Trophoblast cell (in vitro differentiated cells and primary cell): ENCODE results near the gene MYT1.

Experiments
- DNase-seq, 2 donors: peaks; one replicate each; pipeline ENCODE4 v3.0.0-alpha.2; 2016
- H2AFZ ChIP-seq: 2 replicates; pipeline ENCODE4 v1.6.1; 2013; ENCODE audit warnings: low read length, moderate library complexity, mild to moderate bottlenecking; ENCODE audit not compliant: insufficient read depth, poor library complexity
- H2AK5ac ChIP-seq: 2 replicates; pipeline ENCODE4 v1.6.1; 2013; ENCODE audit warnings: mild to moderate bottlenecking, low read length
- H2BK120ac ChIP-seq: 2 replicates; pipeline ENCODE4 v1.6.1; 2013; ENCODE audit warnings: low read length, mild to moderate bottlenecking, moderate library complexity; ENCODE audit not compliant: insufficient read depth, poor library complexity
- H2BK12ac ChIP-seq: 2 replicates; pipeline ENCODE4 v1.6.1; 2013; ENCODE audit warnings: mild to moderate bottlenecking, low read length, moderate library complexity
- H2BK5ac ChIP-seq: 2 replicates; pipeline ENCODE4 v1.6.1; 2013; ENCODE audit warnings: low read length, low read depth, moderate library complexity, mild to moderate bottlenecking; ENCODE audit not compliant: poor library complexity
- H3K14ac ChIP-seq: 2 replicates; pipeline ENCODE4 v1.6.1; 2013; ENCODE audit warnings: mild to moderate bottlenecking, low read length
- H3K18ac ChIP-seq: 2 replicates; pipeline ENCODE4 v1.6.1; 2013; ENCODE audit warnings: mild to moderate bottlenecking, low read length
- H3K23ac ChIP-seq: 2 replicates; pipeline ENCODE4 v1.6.1; 2013; ENCODE audit warnings: low read length
- H3K27ac ChIP-seq: 2 replicates; pipeline ENCODE4 v1.5.1; 2013; ENCODE audit warnings: low read depth, mild to moderate bottlenecking, inconsistent platforms, low read length, moderate library complexity
- H3K27me3 ChIP-seq: 2 replicates; pipeline ENCODE4 v1.6.1; 2013; ENCODE audit warnings: inconsistent platforms, mild to moderate bottlenecking, low read length, moderate library complexity; ENCODE audit not compliant: insufficient read depth
- H3K36me3 ChIP-seq, 2 experiments: 1 replicate in 1 of 2; 2 replicates in 1 of 2; pipeline ENCODE4 v1.6.1; 2013; ENCODE audit warnings: low read length in 2 of 2, mild to moderate bottlenecking in 2 of 2, moderate library complexity in 1 of 2; ENCODE audit not compliant: insufficient read depth in 2 of 2, control insufficient read depth in 1 of 2
- H3K4ac ChIP-seq: 2 replicates; pipeline ENCODE4 v1.6.1; 2013; ENCODE audit warnings: low read depth, mild to moderate bottlenecking, low read length, moderate library complexity
- H3K4me1 ChIP-seq, 2 experiments: 1 replicate in 1 of 2; 2 replicates in 1 of 2; pipeline ENCODE4 v1.6.1; 2013; ENCODE audit warnings: low read length in 2 of 2, mild to moderate bottlenecking in 2 of 2, moderate library complexity in 1 of 2; ENCODE audit not compliant: insufficient read depth in 2 of 2, control insufficient read depth in 1 of 2
- H3K4me2 ChIP-seq: 2 replicates; pipeline ENCODE4 v1.6.1; 2013; ENCODE audit warnings: inconsistent platforms, mild to moderate bottlenecking, low read length, moderate library complexity
- H3K4me3 ChIP-seq: 2 replicates; pipeline ENCODE4 v1.5.1; 2013; ENCODE audit warnings: mild to moderate bottlenecking, low read depth, low read length, inconsistent platforms
- H3K79me1 ChIP-seq: one replicate; pipeline ENCODE4 v1.6.1; 2013; ENCODE audit warnings: low read length
- H3K79me2 ChIP-seq: 2 replicates; pipeline ENCODE4 v1.6.1; 2013; ENCODE audit warnings: low read length, mild to moderate bottlenecking; ENCODE audit not compliant: control insufficient read depth, insufficient read depth, poor library complexity
- H3K9ac ChIP-seq: 2 replicates; pipeline ENCODE4 v1.6.1; 2013; ENCODE audit warnings: mild to moderate bottlenecking, low read length
- H3K9me3 ChIP-seq: 2 replicates; pipeline ENCODE4 v1.6.1; 2013; ENCODE audit warnings: low read depth, mild to moderate bottlenecking, control low read depth, inconsistent platforms, low read length; ENCODE audit not compliant: insufficient read depth
- H4K12ac ChIP-seq: 2 replicates; pipeline ENCODE4 v1.6.1; 2013; ENCODE audit warnings: low read depth, mild to moderate bottlenecking, low read length, moderate library complexity
- H4K8ac ChIP-seq: 2 replicates; pipeline ENCODE4 v1.6.1; 2013; ENCODE audit warnings: low read depth, mild to moderate bottlenecking, low read length, moderate library complexity
- H4K91ac ChIP-seq: one replicate; pipeline ENCODE4 v1.6.1; 2013; ENCODE audit warnings: low read depth, mild to moderate bottlenecking, low read length, moderate library complexity
- WGBS: extraction: QIAGEN DNeasy Blood & Tissue Kit; methylation state at CpG from one replicate; pipeline ENCODE4 v1.1.7; 2013; ENCODE audit warnings: missing lambda C conversion rate; ENCODE audit not compliant: insufficient read length, insufficient coverage; ENCODE audit errors: extremely low coverage; 5-methylcytosine and 5-hydroxymethylcytosine counted together

MYT1 gene

DNA sequence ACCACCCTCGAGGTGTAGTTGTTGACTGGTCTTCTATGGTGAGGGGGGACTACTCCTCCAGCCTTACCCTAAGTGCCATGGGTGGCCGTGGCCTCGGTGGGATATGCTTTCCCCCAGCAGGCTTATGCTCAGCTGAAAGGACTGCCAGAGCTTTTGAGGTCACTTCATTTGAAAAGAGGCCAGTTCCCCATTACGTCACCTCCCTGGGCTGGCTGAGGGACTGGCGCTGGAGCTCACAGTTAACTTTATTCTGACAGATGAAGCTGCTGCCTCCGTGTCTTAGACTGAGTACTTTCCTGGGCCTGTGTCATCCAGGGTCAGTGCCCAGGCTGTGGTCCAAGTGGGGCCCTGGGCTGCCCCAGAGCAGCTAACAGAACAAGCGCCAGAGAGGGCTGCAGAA, 48.5 kb downstream of the MYT1 start:
- no peak for DNase-seq
- Histone ChIP-seq H3K9ac (no peak overlapping the region), H2AFZ (no peak overlapping the region), H3K27me3 (no peaks in the 10 kb centered on the region), H3K9me3 (no peaks in the 10 kb centered on the region), H3K4me2 (no peak overlapping the region), H3K27ac (no peak overlapping the region), H2BK12ac (no peak overlapping the region), H3K4ac (no peak overlapping the region), H3K18ac (no peak overlapping the region), H2BK120ac (no peak overlapping the region), H3K4me1 (no peaks in the 10 kb centered on the region), H3K36me3 (no peaks in the 10 kb centered on the region), H3K79me1 (no peaks in the 10 kb centered on the region), H4K91ac (no peak overlapping the region), H4K8ac (no peak overlapping the region), H3K23ac (no peak overlapping the region), H3K79me2 (no peaks in the 10 kb centered on the region), H3K14ac (no peak overlapping the region), H3K4me3 (no peak overlapping the region), H2AK5ac (no peak overlapping the region), H2BK5ac (no peak overlapping the region), H4K12ac (no peak overlapping the region)
- WGBS = no CpG with 5 or more reads among the region's 7 CpGs

DNA sequence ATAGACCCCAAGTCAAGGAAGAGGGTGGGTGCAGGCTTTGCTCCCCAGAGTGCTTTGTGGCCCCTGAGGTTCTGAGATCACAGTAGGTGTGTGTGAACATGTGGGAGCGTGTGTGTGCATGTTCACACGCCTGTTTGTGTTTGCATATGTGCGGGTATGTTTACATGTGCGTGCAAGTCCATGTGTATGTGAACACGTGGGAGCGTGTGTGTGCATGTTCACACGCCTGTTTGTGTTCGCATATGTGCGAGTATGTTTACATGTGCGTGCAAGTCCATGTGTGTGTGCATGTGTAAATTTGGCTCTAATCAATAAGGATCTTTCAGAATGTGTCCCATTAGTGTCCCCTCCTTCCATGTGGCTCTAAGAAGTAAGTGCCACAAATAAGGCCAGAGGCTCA, 49.9 kb downstream of the MYT1 start:
- H2AFZ ChIP-seq = no peak overlapping the region
- H3K14ac ChIP-seq = no peak overlapping the region
- H3K4ac ChIP-seq = no peak overlapping the region
- H3K36me3 ChIP-seq = no peaks in the 10 kb centered on the region
- no peaks in the 10 kb centered on the region for H3K79me2 ChIP-seq
- no peak overlapping the region for H4K12ac ChIP-seq
- H3K27me3 ChIP-seq = no peaks in the 10 kb centered on the region
- no peak overlapping the region for H3K27ac ChIP-seq
- no peak overlapping the region for H3K4me3 ChIP-seq
- WGBS = no CpG with 5 or more reads among the region's 10 CpGs
- H3K9ac ChIP-seq = no peak overlapping the region
- no peak overlapping the region for H2AK5ac ChIP-seq
- H2BK120ac ChIP-seq = no peak overlapping the region
- no peak overlapping the region for H2BK12ac ChIP-seq
- H3K23ac ChIP-seq = no peak overlapping the region
- no peak overlapping the region for H2BK5ac ChIP-seq
- no peak overlapping the region for H4K91ac ChIP-seq
- no peak overlapping the region for H3K4me2 ChIP-seq
- no peak for DNase-seq
- no peaks in the 10 kb centered on the region for H3K9me3 ChIP-seq
- no peak overlapping the region for H3K18ac ChIP-seq
- no peaks in the 10 kb centered on the region for H3K4me1 ChIP-seq
- H4K8ac ChIP-seq = no peak overlapping the region
- no peaks in the 10 kb centered on the region for H3K79me1 ChIP-seq

GRCh38 chr20:64214952-64215351, 50.7 kb downstream of the MYT1 start:
- WGBS = no CpG with 5 or more reads among the region's 6 CpGs
- no peak overlapping the region for H3K27ac ChIP-seq

DNA sequence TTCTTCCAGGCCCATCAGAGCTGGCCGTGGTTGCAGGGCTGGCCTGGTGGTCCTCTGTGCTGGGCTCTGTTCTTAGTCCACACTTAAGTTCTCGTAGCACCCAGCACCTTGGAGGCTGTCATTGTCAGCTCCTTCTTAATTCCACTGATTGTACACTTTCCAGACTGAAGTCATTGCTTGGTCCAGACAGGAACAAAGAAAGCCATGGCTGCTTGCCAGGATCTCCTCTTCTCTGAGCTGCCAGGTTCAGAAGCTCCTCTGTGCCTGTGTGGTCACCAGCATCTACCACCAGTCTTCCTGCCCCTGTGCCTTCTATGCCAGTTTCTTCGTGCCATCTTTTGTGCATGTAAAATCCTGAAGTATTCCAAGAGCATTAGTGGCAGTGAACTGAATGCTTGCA, 51.8 kb downstream of the MYT1 start:
- Histone ChIP-seq H3K79me2 (no peaks in the 10 kb centered on the region), H3K18ac (no peak overlapping the region), H3K4ac (no peak overlapping the region), H3K9ac (no peak overlapping the region), H3K27me3 (no peaks in the 10 kb centered on the region), H2AFZ (no peak overlapping the region), H3K4me2 (no peak overlapping the region), H3K9me3 (no peaks in the 10 kb centered on the region), H2BK5ac (no peak overlapping the region), H4K91ac (no peak overlapping the region), H3K4me1 (no peaks in the 10 kb centered on the region), H2AK5ac (no peak overlapping the region), H3K27ac (no peak overlapping the region), H3K36me3 (no peaks in the 10 kb centered on the region), H3K23ac (no peak overlapping the region), H4K12ac (no peak overlapping the region), H2BK12ac (no peak overlapping the region), H3K14ac (no peak overlapping the region), H4K8ac (no peak overlapping the region), H3K79me1 (no peaks in the 10 kb centered on the region), H3K4me3 (no peak overlapping the region), H2BK120ac (no peak overlapping the region)
- no peak for DNase-seq
- WGBS = no CpG with 5 or more reads among the region's 3 CpGs

More at GRCh38 chr20:64214952-64215351, 50.7 kb downstream of the MYT1 start:
- Histone ChIP-seq H3K27me3 (no peaks in the 10 kb centered on the region), H3K18ac (no peak overlapping the region), H4K12ac (no peak overlapping the region), H2BK5ac (no peak overlapping the region), H3K23ac (no peak overlapping the region), H3K36me3 (no peaks in the 10 kb centered on the region), H2AK5ac (no peak overlapping the region), H3K4me3 (no peak overlapping the region), H3K14ac (no peak overlapping the region), H2BK12ac (no peak overlapping the region), H3K79me1 (no peaks in the 10 kb centered on the region), H4K91ac (no peak overlapping the region), H3K4me1 (no peaks in the 10 kb centered on the region), H3K79me2 (no peaks in the 10 kb centered on the region), H2BK120ac (no peak overlapping the region), H2AFZ (no peak overlapping the region), H3K4me2 (no peak overlapping the region), H3K9ac (no peak overlapping the region), H4K8ac (no peak overlapping the region), H3K4ac (no peak overlapping the region), H3K9me3 (no peaks in the 10 kb centered on the region)
- DNase-seq = no peak
